GM12872 (cell line): ENCODE data around the gene ZCCHC14.

Experiments
- TF ChIP-seq, protein P1 (sequence below): IDR thresholded peaks from 3 replicates; pipeline ENCODE4 v1.5.1; 2011; ENCODE audit warnings: low read depth, mild to moderate bottlenecking, low read length, moderate library complexity; ENCODE audit not compliant: insufficient read depth

The ZCCHC14 gene

DNA sequence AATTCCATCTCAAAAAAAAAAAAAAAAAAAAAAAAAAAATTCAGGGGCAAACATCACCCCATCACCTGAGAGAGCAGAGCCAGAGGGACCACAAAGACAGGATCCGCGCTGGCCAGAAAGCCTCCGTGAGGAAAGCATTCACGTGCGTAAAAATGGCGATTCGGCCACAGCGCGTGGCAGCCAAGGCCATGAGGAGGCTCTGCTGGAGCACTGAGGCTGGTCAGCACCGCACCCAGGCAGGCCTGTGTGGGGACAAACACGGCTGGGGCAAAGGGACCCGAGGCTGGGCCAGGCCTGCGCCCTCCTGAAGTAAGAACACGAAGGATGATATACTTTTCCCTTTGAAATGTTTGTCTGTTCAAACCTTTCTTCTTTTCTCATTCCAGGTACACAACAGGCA is 55.5 kb downstream of the ZCCHC14 start:
- TF ChIP-seq, protein P1, sequence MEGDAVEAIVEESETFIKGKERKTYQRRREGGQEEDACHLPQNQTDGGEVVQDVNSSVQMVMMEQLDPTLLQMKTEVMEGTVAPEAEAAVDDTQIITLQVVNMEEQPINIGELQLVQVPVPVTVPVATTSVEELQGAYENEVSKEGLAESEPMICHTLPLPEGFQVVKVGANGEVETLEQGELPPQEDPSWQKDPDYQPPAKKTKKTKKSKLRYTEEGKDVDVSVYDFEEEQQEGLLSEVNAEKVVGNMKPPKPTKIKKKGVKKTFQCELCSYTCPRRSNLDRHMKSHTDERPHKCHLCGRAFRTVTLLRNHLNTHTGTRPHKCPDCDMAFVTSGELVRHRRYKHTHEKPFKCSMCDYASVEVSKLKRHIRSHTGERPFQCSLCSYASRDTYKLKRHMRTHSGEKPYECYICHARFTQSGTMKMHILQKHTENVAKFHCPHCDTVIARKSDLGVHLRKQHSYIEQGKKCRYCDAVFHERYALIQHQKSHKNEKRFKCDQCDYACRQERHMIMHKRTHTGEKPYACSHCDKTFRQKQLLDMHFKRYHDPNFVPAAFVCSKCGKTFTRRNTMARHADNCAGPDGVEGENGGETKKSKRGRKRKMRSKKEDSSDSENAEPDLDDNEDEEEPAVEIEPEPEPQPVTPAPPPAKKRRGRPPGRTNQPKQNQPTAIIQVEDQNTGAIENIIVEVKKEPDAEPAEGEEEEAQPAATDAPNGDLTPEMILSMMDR: no peak

DNA sequence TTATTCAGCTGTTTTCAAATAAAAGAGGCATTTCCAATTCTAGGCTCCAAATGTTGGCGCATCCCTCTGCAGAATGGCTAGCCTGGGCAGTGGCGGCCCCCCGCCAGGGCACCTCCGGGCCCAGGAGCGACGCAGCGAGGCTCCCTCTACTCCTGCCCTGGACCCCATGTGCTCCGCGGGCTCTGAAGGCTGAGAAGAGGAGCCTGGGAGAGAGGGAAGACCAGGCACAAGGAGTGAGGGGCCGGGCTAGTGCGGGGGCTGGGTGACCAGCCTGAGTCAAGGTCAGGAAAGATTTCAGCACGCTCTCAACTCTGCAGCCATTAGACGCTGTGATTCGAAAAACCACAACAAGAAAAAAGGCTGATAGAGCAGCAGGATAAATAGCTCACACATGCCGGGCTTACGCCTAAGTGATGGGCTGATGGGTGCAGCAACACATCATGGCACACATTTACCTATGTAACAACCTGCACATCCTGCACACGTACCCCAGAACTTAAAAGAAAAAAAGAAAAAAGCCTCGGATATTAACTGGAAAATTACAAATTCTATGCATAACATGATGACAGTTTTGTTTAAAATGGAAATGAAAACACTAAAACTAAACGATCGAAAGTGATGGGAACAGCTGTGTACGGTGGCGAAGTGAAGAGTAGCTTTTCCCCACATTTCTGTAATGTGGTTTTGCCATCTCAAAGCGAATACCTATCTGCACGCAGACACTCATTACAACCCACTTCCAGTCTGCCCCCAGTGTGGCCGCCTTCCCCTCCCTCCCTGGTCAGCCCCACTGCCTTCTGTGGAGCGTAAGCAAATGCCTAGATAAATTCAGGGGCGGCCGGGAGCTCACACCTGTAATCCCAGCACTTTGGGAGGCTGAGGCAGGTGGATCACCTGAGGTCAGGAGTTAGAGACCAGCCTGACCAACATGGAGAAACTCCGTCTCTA is 56.3 kb downstream of the ZCCHC14 start:
- TF ChIP-seq, protein P1: no peak

DNA sequence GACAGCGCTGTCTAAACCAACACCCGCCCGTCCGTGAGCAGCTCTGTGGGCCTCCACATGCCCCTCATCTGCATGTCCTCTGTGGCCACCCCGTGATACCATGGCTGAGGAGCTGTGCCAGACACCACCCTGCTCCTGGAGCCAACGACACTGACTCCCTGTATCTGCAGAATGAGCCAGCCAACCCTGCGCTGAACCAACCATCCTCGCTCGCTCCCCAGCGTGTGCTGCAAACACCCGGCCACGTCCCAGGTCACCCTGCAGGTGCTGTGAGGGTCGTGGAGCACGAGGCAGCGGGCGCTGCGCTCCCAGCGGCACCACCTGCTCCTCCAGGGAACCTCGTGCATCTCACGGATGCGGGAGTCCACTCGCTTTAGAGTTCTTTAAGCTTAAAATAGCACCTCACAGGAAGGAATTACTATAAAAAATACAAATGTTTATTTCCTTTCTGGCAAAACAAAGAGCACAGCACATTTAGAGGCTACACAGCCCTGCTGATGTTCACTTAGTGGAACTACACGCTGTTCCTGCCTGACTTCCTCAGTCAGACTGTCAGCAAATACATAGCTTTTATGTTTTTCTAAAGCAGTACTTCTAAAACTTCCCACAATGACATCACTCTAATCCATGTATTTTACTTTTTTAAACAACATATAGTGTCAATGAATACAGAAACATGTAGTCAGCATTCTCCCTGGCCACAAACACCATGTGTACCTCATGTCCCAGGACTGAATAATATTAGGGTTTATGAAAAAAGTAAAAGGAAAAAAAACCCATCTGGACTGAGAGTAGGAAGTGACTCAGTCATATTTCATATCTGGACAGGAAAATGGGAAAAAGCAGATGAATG is 57.2 kb downstream of the ZCCHC14 start:
- TF ChIP-seq, protein P1: no peak

DNA sequence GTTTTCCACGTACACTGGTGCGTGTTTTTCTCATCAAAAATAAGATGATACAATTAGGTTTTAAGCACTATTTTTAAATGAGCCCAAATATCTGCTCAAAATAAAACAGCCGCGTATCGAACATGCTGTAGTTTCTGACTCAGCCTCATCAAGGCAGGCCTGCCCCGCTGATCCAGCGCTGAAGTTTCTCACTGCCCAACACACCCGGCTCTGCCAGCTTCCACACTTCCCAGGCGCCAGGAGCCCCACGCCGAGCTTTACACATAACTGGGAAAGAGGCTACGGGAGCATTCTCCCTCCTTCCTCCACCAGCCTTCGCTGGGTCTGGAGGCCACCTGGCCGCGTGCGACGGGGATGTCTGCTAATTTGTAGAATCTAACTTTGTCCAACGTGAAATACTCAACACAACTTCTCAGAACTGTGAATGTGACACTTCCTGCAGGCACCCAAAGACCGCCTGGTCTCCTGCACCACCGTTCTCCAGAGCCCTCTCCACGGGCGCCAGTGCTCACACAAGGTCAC is 58.6 kb downstream of the ZCCHC14 start:
- TF ChIP-seq, protein P1: no peak

- TF ChIP-seq, protein P1: no peak
Observed at GRCh38 chr16:87432330-87432915, 60.4 kb downstream of the ZCCHC14 start.

DNA sequence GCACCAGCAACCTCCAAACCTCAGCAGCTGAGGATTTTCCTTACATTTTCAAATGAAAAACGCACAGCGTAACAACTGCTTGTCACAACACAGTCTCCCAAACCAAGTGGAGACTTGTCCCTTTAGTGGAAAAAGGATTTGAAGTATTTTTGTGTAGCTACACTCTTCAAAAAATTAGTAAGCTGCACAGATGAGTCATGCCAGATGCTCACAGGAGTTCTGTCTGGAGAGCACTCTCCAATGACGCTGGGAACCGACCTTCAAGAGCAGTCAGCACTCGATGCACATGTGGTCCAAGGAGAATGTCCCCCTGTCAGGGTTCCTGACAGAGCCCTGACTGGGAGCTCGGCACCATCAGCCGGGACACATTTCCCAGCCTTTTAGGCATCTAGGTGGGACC is 60.9 kb downstream of the ZCCHC14 start:
- TF ChIP-seq, protein P1: no peak
